ENCODE results near the gene ZNF157.
"Not testable (repeated sequence)": the region's sequence is repeated elsewhere in the genome, so short reads cannot be mapped to it uniquely, and the experiment has no call there.

The ZNF157 gene

DNA sequence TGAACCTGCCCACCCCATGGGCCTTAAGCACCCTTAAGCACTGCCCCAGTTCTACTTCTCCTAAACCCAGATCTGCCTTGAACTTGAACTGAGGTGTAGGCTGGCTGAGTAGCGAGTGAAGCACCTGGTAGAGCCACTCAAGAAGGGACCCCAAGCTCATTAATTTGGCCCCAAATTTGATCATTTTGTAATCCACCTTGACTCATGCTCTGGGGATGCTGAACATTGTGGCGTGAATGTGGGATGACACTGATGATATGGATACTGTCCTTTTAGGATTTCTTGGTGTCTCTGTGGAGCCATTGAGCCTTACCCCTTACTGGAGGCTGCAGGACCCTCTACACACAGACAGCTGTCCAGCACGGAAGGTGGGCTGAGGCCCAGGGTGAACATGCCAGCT, at the start of gene ZNF157:
TSS of gene ZNF157 (plus strand) at position 301 of the 400 bp plus-strand sequence. CDS start at position 392, 91 bp downstream.
- DNase-seq (ENCODE audit: low read depth, low spot score): no peak

DNA sequence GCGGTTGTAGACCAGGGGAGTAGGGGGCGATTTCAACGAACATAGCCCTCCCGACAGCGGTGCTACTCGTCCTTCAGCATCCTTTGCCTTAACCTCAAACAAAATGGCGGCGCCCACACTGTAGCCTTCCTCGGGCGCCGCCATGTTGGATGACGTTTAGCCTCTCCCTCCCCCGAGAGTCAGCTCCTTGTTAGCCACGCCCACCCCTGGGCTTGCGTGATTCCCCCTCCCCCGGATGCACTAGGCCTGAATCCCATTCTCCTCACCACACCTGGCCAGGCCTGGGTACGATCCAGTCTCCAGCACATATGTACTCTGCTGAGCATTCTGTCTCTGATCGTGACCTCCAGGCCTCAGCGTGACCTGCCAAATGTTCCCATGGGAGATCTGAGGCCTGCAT, 49.0 kb upstream of the ZNF157 start:
- DNase-seq (ENCODE audit: low read depth, low spot score): no peak

DNA sequence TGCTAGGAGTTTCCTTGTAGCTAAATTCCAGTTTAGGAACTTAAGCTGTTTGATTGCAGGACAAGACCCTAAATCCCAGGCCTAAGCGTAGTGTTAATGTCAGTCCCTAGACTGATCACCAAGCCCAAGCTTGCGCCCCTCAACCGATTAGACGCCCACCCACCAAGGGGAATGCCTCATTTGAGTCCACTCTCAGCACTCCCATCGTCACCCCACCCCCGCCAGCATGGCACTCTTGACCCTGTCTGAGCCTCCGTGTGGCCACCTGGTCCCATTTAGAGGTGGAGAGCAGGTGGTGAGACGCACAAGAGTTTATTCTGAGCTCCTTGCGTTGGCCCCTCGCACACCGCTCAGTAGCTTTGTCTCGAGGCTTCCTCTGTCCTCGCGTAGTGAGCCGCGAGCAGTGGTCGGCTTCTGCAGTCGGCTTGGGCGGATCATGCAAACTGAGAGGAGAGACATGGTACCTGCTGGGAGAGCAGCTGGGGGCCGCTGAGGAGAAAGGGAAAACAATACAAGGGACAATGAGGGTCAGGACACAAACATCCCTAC, 48.5 kb upstream of the ZNF157 start:
- no peak for DNase-seq (ENCODE audit: low read depth, low spot score)

DNA sequence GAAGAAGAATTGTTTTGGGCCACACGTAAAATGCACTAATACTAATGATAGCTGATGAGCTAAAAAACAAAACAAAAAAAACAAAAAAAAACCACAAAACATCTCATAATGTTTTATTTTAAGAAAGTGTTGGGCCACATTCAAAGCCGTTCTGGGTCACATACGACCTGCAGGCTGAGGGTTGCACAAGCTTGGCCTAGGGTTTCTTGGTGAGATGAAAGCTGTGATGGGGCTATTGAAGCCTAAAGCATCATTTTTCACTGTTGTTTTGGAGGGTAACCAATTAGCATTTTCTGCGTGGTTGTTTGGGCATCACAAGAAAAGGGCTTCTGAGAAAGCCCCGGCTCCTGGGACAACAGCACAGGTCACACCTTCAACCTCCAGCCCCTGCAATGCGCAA, 42.5 kb upstream of the ZNF157 start:
- no peak for DNase-seq (ENCODE audit: low read depth, low spot score)

- not testable (repeated sequence) for DNase-seq (ENCODE audit: low read depth, low spot score)
Observed at GRCh38 chrX:47332729-47333128, 37.6 kb upstream of the ZNF157 start.

- DNase-seq (ENCODE audit: low read depth, low spot score): no peak
Observed at GRCh38 chrX:47351706-47352105, 18.7 kb upstream of the ZNF157 start.

GRCh38 chrX:47358387-47359065, 11.9 kb upstream of the ZNF157 start:
- DNase-seq (ENCODE audit: low read depth, low spot score): no peak

DNA sequence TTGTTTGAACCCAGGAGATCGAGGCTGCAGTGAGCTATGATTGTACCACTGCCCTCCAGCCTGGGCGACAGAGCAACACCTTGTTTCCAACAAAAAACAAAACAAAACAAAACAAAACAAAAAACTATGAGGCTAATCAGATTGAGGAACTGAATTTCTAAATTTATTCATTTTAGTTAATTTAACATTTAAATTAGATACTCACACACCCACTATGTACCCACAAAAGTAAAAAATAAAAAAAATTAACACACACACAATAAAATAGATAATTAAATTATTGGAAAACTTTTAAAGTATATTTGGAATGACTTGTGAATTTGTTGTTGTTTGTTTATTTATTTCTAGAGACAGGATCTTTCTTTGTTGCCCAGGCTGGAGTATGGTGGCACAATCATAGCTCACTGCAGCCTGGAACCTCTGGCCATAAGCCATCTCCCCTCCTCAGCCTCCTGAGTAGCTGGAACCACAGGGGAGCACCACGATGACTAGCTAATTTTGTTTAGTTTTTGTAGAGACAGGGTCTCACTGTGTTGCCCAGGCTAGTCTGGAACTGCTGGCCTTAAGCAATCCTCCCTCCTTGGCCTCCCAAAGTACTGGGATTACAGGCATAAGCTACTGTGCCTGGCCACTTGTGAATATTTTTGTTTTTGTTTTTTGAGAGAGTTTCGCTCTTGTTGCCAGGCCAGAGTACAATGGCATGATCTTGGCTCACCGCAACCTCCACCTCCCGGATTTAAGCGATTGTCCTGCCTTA, 9.8 kb upstream of the ZNF157 start:
- no peak for DNase-seq (ENCODE audit: low read depth, low spot score)

- peak; percentile 7 for DNase-seq (ENCODE audit: low read depth, low spot score)
Observed at GRCh38 chrX:47361538-47362511, 8.6 kb upstream of the ZNF157 start.

DNA sequence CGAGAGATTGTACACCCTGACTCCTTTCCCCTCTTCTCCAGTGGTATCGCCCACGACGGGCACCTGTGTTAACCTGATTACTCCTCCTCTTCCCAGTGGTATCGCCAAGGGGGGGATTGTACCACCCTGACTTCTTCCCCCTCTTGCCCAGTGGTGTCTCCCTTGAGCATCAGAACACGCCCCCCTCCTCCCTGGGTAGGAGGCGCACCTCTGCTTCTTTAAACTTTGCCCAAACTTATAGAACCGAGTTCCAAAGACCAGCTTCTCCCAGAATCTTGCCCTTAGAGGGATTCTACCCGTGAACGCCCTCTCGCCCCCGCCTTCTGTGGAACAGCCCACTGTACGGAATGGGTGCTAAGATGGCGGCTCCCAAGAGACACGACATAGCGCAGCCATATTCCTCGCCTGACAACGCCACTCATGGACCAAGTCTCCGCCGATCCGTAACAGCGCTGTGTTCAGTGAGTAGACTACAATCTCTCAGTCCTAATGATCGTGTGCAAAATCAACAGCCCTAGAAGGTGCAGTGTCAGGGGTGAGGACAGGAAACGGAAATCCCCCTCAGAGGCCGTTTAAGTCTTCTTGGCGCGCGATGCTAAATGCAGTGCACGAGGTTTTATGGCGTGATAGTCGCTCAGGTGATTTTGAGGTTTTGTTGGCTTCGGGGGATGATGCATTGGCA, 4.2 kb upstream of the ZNF157 start:
- peak; percentile 39 for DNase-seq (ENCODE audit: low read depth, low spot score)

DNA sequence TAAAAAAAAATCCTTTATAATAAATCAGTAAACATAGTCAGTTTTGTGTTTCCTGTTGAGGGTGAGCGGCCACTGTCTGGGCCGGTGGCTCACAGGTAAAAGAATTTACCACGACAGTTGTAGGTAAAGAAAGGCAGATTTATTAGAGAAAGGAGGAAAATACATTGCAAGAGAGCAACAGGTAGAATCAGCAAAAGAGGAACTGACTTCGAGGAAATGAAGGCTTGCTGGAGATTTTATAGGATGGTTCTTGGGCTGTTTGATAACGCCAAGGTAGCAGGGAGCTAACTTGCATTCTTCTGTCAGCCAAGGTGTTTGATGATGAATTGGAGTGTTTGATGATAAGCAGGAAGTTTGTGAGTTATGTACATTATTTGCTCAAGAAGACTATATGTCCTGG, 2.8 kb downstream of the ZNF157 start:
- no peak for DNase-seq (ENCODE audit: low read depth, low spot score)

DNA sequence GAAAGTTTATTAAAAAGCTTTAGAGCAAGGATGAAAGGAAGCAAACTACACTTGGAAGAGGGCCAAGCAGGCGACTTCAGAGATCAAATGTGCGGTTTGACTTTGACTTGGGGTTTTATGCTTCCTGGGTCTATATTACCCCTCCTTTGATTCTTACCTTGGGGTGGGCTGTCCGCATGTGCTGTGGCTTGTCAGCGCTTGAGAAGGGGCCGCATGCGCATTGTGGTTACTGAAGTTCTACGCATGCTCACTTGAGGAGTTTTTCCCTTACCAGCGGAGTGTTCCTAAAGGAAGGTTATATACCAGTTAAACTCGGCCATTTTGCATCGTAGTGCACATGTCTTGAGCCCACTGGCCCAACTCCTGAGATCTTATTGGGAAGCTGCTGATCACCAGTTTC, 9.9 kb downstream of the ZNF157 start:
- peak; percentile 14 for DNase-seq (ENCODE audit: low read depth, low spot score)

GRCh38 chrX:47380837-47381236, 10.5 kb downstream of the ZNF157 start:
- DNase-seq (ENCODE audit: low read depth, low spot score): not testable (repeated sequence)

DNA sequence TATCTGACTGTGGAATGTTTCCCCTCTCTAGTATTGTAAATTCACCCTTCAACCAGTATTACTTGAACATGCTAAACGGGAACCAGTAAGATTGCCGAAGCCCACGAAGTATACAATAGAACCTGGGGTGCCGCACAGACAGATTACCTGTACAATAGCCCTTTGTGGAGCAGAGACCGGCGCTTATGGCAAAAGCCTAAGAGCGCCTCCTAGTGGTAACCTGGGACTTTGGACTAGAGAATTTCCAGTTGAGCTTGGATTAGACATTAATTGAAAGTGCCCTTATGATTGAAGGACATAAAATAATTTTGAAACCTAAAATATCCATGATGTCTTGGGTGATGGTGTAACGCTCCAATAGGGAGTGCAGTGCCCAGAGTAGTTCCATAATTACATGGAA, 14.1 kb downstream of the ZNF157 start:
- DNase-seq (ENCODE audit: low read depth, low spot score): peak; percentile 60

DNA sequence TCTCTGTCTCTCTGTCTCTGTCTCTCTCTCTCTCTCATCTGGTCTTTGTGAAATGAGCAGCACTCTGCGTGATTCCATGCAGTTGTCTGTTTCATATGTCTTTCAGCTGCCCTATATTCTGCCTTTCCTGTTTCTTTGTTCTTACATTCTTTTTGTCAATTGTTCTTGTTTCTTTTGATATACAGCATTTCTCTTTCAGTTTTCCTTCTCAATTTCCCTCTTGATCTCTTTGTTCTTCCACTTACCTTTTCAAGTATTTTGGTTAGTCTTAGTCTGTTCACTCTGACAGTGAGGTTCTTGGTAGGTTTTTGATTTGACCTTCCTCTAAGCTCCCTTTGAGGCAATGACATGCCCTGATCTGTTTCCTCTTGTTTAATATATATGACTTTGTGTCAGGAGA, 20.4 kb downstream of the ZNF157 start:
- no peak for DNase-seq (ENCODE audit: low read depth, low spot score)

- DNase-seq (ENCODE audit: low read depth, low spot score): no peak
Observed at GRCh38 chrX:47413179-47413594, 42.8 kb downstream of the ZNF157 start.

- no peak for DNase-seq (ENCODE audit: low read depth, low spot score)
Observed at GRCh38 chrX:47420265-47420664, 49.9 kb downstream of the ZNF157 start.

DNA sequence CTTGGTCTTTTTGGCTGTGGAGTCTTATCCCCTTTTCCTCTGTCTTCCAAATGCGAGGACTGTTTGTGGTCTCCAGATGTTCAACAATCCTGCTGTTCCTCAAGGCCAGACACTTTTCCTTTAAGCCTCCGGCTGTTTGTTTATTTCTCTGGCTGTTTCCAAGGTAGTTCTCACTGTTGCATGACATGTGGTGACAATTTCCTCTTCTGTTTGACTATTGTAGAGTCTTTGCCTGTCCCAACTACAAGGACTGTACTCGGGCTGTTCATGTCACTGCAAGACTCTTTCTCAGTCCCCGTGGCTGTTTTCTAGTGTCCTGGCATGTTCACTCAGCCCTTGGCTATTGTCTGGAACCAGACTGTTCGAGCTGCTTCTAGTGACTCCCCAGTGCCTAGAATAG, 50.6 kb downstream of the ZNF157 start:
- no peak for DNase-seq (ENCODE audit: low read depth, low spot score)

DNA sequence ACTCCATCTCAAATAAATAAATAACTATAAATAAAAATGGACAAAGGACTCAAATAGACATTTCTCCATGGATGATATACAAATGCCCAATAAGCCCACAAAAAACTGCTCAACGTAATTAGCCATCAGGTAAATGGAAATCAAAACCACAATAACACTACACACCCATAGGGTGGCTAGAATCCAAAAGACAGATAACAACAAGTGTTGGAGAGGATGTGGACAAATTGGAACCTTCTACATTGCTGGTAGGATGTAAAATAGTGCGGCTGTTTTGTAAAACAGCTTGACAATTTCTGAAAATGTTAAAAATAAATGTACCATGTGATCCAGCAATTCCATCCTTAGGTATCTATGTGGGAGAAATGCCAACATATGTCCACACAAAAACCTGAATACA, 52.1 kb downstream of the ZNF157 start:
- no peak for DNase-seq (ENCODE audit: low read depth, low spot score)

DNA sequence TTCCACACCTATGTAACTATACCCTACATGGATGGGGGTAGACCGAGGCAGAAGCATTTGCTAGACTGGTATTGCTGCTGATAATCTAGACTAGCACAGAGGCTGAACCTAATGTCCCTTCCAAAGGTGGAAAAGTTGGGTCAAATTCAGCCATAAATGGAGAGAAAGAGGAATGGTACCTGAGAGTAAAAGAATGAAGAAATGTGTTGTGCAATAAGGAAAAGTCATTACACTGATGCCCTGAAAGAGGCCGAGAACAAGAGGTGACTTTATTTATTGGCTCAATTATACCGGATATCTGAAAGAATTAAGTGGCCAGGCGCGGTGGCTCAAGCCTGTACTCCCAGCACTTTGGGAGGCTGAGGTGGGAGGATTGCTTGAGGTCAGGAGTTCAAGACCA, 60.5 kb downstream of the ZNF157 start:
- DNase-seq (ENCODE audit: low read depth, low spot score): no peak

GRCh38 chrX:47446431-47446830, 76.1 kb downstream of the ZNF157 start:
- no peak for DNase-seq (ENCODE audit: low read depth, low spot score)

Measured in activated CD4-positive, CD25-positive, alpha-beta regulatory T cell treated with anti-CD3 and anti-CD28 coated beads, Interleukin-2, amount 50 U/mL, for 16 hours (primary cell).